ENCODE results near the gene EIF2D.

DNA sequence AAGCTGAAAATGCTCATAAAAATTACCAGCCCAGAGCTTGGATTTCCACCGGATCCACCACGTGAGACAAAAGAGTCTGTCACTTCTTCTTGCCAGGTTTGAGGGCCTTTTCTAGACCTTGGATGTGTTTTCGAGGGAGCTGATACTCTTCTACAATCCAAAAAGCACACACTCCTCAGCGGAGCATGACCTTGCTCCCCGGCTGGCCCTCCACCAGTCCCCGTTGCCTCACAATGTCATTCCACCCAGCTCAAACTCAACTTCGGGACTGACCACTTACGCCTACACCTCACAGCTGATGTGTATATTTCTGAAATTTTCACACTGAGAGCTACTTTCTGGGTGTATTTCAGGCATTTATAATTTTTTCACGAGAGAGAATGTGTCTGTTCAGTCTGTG lies 20.6 kb downstream of the EIF2D start:
- TF ChIP-seq, protein P1, sequence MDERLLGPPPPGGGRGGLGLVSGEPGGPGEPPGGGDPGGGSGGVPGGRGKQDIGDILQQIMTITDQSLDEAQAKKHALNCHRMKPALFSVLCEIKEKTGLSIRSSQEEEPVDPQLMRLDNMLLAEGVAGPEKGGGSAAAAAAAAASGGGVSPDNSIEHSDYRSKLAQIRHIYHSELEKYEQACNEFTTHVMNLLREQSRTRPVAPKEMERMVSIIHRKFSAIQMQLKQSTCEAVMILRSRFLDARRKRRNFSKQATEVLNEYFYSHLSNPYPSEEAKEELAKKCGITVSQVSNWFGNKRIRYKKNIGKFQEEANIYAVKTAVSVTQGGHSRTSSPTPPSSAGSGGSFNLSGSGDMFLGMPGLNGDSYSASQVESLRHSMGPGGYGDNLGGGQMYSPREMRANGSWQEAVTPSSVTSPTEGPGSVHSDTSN (CRISPR knock-in tag; IDR thresholded peaks at IDR 0.05; ENCODE audit: low read depth), result no peak
- TF ChIP-seq, protein P1 (tag; conservative IDR thresholded peaks at IDR 0.05; ENCODE audit: low read depth), result no peak
- TF ChIP-seq, protein P2, sequence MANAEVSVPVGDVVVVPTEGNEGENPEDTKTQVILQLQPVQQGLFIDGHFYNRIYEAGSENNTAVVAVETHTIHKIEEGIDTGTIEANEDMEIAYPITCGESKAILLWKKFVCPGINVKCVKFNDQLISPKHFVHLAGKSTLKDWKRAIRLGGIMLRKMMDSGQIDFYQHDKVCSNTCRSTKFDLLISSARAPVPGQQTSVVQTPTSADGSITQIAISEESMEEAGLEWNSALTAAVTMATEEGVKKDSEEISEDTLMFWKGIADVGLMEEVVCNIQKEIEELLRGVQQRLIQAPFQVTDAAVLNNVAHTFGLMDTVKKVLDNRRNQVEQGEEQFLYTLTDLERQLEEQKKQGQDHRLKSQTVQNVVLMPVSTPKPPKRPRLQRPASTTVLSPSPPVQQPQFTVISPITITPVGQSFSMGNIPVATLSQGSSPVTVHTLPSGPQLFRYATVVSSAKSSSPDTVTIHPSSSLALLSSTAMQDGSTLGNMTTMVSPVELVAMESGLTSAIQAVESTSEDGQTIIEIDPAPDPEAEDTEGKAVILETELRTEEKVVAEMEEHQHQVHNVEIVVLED (CRISPR knock-in tag; IDR thresholded peaks at IDR 0.05), result no peak
- TF ChIP-seq POLR2A (conservative IDR thresholded peaks at IDR 0.05), result no peak
- no peak for TF ChIP-seq HDAC2 (IDR thresholded peaks at IDR 0.05)
- no peak for TF ChIP-seq POLR2AphosphoS5 (IDR thresholded peaks at IDR 0.05; ENCODE audit: control insufficient read depth, insufficient read depth, low read depth, low read length)
- TF ChIP-seq SREBF1 (IDR thresholded peaks at IDR 0.05; ENCODE audit: borderline replicate concordance, low read depth, low read length), result no peak
- TF ChIP-seq, protein P3, sequence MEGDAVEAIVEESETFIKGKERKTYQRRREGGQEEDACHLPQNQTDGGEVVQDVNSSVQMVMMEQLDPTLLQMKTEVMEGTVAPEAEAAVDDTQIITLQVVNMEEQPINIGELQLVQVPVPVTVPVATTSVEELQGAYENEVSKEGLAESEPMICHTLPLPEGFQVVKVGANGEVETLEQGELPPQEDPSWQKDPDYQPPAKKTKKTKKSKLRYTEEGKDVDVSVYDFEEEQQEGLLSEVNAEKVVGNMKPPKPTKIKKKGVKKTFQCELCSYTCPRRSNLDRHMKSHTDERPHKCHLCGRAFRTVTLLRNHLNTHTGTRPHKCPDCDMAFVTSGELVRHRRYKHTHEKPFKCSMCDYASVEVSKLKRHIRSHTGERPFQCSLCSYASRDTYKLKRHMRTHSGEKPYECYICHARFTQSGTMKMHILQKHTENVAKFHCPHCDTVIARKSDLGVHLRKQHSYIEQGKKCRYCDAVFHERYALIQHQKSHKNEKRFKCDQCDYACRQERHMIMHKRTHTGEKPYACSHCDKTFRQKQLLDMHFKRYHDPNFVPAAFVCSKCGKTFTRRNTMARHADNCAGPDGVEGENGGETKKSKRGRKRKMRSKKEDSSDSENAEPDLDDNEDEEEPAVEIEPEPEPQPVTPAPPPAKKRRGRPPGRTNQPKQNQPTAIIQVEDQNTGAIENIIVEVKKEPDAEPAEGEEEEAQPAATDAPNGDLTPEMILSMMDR (IDR thresholded peaks at IDR 0.05 in 2 of 3, conservative IDR thresholded peaks at IDR 0.05 in 1 of 3; ENCODE audit: insufficient read depth in 2 of 3, low read depth in 1 of 3, low read length in 3 of 3), result no peak
- TF ChIP-seq SMARCC2 (IDR thresholded peaks at IDR 0.05; ENCODE audit: low read depth), result no peak
- TF ChIP-seq U2AF1 (optimal IDR thresholded peaks at IDR 0.05; ENCODE audit: low read depth, low read length), result no peak
